HFFc6 (cell line): ENCODE measurements around the gene YIF1A. TPM values are rescaled to one million over a fixed set of nuclear protein-coding genes. Genes with fewer than 3 reads are reported as not detected.

Experiments
- DNase-seq: peaks from one replicate; pipeline ENCODE4 v3.0.0-alpha.2; 2018
- H3K27ac Mint-ChIP-seq: 2 replicates; pipeline ENCODE4 v1.8.0; 2020; ENCODE audit warnings: mild to moderate bottlenecking, mixed read lengths
- H3K27me3 Mint-ChIP-seq: 2 replicates; pipeline ENCODE4 v1.8.0; 2021; ENCODE audit warnings: mild to moderate bottlenecking, moderate library complexity, mixed read lengths; ENCODE audit not compliant: insufficient read depth
- H3K36me3 Mint-ChIP-seq: 2 replicates; pipeline ENCODE4 v1.8.0; 2021; ENCODE audit warnings: low read depth, mixed read lengths
- H3K4me1 Mint-ChIP-seq: 2 replicates; pipeline ENCODE4 v1.8.0; 2020; ENCODE audit warnings: low read depth, mixed read lengths
- H3K4me3 Mint-ChIP-seq: 2 replicates; pipeline ENCODE4 v1.8.0; 2020; ENCODE audit warnings: mild to moderate bottlenecking, moderate library complexity, mixed read lengths
- H3K9me3 Mint-ChIP-seq: 2 replicates; pipeline ENCODE4 v1.8.0; 2020; ENCODE audit warnings: mild to moderate bottlenecking, mixed read lengths
- total RNA-seq, 6 experiments: library from RNA; stranded (reverse); fragmentation: NEBNext Ultra II Directional; extraction: Animal tissue kit (Norgen Biotek cat#: 25700); gene quantifications; 2 replicates in 1 of 6; 3 replicates in 5 of 6; pipeline ENCODE4 v1.2.3, GENCODE V29; 2021
- TF ChIP-seq, protein P1 (sequence below): fragments of 200-600 bp; sonication (generic); IDR thresholded peaks from 2 replicates; pipeline ENCODE4 v1.5.0; 2021; ENCODE audit warnings: antibody characterized with exemption, mild to moderate bottlenecking

Gene YIF1A
- total RNA-seq, 6 experiments from 2014 or later = 150 to 183 (median 153) TPM

DNA sequence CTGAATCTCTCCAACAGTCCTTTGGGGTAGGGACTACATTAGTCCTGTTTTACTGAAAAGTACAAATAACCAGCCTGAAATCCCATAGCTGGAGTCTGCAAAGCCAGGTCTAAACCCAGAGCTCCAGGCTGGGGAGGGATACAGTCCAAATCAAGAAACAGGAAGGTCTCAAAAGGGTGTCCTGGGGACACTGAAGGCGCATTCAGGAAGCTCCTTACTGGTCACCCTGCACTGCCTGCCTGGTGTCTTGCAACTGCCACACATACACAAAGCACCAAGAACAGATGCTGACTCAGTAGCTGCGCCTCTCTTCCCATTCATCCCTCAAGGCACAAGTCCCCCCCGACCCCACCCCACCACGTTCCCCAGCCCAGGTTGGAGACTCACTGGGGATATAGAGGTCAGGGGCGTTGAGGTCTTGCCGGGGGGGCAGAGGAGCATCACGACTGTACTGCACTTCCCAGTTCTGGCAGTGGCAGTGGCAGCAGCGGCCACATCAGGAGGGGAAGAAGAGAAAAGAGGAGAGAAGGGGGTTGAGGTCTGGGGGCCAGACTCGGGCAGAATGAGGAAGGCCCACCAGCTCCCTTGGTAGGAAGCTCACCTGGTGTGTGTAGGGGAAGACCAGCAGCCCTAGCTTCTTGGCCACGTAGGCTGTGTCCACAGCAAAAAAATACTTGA, 1.6 kb downstream of the YIF1A start:
- Mint-ChIP-seq H3K9me3 (no peaks in the 10 kb centered on the region), H3K27me3 (peaks cover 8% of the 10 kb centered on the region), H3K4me3 (peak overlapping the region; percentile 96), H3K27ac (peak overlapping the region; percentile 99), H3K4me1 (peaks cover 30% of the 10 kb centered on the region), H3K36me3 (no peaks in the 10 kb centered on the region)
- DNase-seq = no peak
- TF ChIP-seq, protein P1, sequence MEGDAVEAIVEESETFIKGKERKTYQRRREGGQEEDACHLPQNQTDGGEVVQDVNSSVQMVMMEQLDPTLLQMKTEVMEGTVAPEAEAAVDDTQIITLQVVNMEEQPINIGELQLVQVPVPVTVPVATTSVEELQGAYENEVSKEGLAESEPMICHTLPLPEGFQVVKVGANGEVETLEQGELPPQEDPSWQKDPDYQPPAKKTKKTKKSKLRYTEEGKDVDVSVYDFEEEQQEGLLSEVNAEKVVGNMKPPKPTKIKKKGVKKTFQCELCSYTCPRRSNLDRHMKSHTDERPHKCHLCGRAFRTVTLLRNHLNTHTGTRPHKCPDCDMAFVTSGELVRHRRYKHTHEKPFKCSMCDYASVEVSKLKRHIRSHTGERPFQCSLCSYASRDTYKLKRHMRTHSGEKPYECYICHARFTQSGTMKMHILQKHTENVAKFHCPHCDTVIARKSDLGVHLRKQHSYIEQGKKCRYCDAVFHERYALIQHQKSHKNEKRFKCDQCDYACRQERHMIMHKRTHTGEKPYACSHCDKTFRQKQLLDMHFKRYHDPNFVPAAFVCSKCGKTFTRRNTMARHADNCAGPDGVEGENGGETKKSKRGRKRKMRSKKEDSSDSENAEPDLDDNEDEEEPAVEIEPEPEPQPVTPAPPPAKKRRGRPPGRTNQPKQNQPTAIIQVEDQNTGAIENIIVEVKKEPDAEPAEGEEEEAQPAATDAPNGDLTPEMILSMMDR = no peak

DNA sequence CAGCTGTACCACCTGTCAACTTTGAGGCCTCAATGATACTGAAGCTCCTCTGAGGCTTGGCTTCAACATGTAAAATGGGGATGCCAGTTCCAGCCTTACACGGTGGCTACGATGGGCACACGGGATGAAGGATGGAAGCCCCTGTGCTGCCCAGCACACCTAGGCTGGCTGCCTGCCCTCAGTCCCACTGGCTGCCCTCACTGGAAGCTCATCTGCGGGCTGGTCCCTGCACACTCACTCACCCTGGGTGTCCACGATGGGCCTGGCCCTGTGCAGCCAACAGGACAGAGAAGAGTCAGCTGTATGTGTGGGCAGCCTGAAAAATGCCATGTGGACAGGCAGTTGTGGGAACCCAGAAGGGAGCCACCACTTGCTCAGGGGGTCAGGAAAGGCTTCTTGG, 2.2 kb downstream of the YIF1A start:
- Mint-ChIP-seq H3K4me1 (peaks cover 32% of the 10 kb centered on the region), H3K4me3 (no peak overlapping the region; the same call in 1 of the 2 replicates), H3K27me3 (peaks cover 8% of the 10 kb centered on the region), H3K9me3 (no peaks in the 10 kb centered on the region), H3K36me3 (no peaks in the 10 kb centered on the region), H3K27ac (0 out of 2 replicates have a peak overlapping the region, but pooled peaks have one; percentile 11)
- TF ChIP-seq, protein P1 = no peak
- DNase-seq = no peak

DNA sequence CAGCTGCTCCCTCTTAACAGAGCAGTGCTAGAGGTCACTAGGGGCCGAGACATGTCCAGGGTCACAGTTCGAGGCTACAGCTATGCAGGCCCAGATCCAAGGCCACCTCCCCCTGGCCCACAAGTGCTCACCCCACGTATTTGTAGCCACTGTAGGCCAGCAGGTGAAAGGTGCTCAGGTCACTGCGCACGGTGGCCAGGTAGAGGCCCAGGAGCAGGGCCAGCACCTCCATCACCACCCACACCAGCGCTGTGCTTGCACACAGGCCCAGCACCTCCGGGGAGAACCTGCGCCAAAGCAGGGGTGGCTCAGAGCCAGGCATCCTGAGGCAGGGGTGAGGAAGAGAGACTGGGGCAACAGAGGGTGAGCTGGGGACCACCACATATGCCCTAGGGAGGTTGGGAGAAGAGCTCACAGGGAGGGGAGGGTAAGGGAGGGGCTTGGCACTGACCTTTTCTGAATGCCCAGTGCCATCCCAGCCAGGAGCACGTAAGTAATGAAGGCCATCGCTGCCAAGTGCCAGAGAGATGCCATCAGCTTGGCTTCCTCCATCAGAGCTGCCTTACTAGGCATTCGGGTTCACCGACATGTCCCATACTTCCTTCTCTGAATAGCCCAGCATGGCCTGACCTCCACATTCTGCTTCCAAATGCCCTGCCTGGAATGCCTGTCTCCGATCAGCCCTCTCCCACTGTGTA, 3.5 kb downstream of the YIF1A start:
- TF ChIP-seq, protein P1 = no peak
- no peak for DNase-seq
- Mint-ChIP-seq H3K4me1 (peaks cover 35% of the 10 kb centered on the region), H3K9me3 (no peaks in the 10 kb centered on the region), H3K4me3 (no peak overlapping the region), H3K36me3 (no peaks in the 10 kb centered on the region), H3K27ac (peak overlapping the region; percentile 18; the same call in 1 of the 2 replicates), H3K27me3 (peaks cover 14% of the 10 kb centered on the region)

DNA sequence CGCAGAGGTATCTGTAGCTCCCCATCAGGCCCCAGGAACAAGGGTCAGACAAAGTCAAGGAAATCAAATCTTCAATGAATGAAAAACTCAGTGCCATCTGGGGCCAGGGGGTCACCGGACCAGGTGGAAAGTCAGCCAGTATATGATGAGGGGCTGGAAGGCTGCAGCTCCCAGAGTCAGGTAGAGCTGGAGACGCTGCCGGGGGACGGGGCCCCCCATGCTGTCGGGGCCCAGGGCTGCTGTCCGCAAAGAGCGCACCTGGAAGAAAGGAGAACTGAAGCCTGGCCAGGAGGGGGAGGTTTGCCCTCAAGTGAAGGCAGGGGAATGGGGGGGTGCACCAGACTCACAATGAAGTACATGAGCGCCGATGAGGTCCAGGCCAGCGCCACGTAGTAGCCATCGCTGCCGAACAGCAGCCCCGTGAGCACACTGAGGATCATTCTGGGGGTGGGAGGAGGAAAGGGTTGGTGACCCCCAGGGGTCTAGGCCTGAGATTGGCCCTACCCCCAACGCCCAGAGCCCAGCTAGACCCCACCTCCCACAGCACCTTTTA, 4.3 kb downstream of the YIF1A start:
- no peak for DNase-seq
- no peaks in the 10 kb centered on the region for H3K36me3 Mint-ChIP-seq
- no peak overlapping the region for H3K4me3 Mint-ChIP-seq
- H3K27ac Mint-ChIP-seq = no peak overlapping the region
- no peaks in the 10 kb centered on the region for H3K9me3 Mint-ChIP-seq
- H3K4me1 Mint-ChIP-seq = peaks cover 27% of the 10 kb centered on the region
- H3K27me3 Mint-ChIP-seq = peaks cover 14% of the 10 kb centered on the region
- TF ChIP-seq, protein P1 = no peak

DNA sequence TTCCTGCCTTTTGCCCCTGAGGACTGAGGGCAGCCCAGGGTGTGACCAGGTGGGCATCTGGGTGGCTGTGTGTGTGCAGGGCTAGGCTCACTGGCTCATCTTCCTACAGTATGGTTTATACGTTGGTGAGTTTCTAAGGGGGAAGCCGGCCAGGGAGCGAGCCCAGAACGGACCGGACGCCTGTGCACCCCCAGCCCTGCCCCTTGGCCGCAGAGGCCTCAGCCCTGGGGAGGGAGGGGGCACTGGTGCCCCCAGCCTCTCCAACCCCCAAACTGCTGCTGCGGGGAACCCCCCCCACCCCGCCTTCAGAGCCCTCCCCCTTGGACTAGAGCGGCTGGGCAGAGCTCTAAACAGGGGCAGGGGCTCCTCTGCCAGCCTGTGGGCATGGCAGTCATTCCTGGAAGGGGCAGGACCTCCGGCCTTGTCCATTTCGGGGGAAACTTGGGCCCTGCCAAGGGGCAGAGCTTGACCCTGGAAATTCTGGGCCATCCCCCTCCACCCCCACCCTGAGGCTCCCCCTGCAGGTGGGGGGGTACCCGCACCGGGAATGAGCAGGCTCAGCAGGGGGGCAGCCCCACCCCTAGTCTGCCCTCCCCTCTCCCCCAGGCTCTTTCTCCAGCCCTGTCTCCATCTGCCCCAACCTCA, 5.4 kb downstream of the YIF1A start:
- Mint-ChIP-seq H3K9me3 (no peaks in the 10 kb centered on the region), H3K27me3 (peaks cover 9% of the 10 kb centered on the region), H3K4me1 (peaks cover 27% of the 10 kb centered on the region), H3K36me3 (no peaks in the 10 kb centered on the region), H3K4me3 (no peak overlapping the region), H3K27ac (peak overlapping the region; percentile 51; the same call in 1 of the 2 replicates)
- DNase-seq = no peak
- TF ChIP-seq, protein P1 = peak; percentile 54
